Trophoblast cell (in vitro differentiated cells and primary cell): ENCODE results near the gene CEP131.

Experiments used
- DNase-seq, 2 donors: peaks; one replicate each; pipeline ENCODE4 v3.0.0-alpha.2; 2016
- H2AFZ ChIP-seq: 2 replicates; pipeline ENCODE4 v1.6.1; 2013; ENCODE audit warnings: low read length, moderate library complexity, mild to moderate bottlenecking; ENCODE audit not compliant: insufficient read depth, poor library complexity
- H2AK5ac ChIP-seq: 2 replicates; pipeline ENCODE4 v1.6.1; 2013; ENCODE audit warnings: mild to moderate bottlenecking, low read length
- H2BK120ac ChIP-seq: 2 replicates; pipeline ENCODE4 v1.6.1; 2013; ENCODE audit warnings: low read length, mild to moderate bottlenecking, moderate library complexity; ENCODE audit not compliant: insufficient read depth, poor library complexity
- H2BK12ac ChIP-seq: 2 replicates; pipeline ENCODE4 v1.6.1; 2013; ENCODE audit warnings: mild to moderate bottlenecking, low read length, moderate library complexity
- H2BK5ac ChIP-seq: 2 replicates; pipeline ENCODE4 v1.6.1; 2013; ENCODE audit warnings: low read length, low read depth, moderate library complexity, mild to moderate bottlenecking; ENCODE audit not compliant: poor library complexity
- H3K14ac ChIP-seq: 2 replicates; pipeline ENCODE4 v1.6.1; 2013; ENCODE audit warnings: mild to moderate bottlenecking, low read length
- H3K18ac ChIP-seq: 2 replicates; pipeline ENCODE4 v1.6.1; 2013; ENCODE audit warnings: mild to moderate bottlenecking, low read length
- H3K23ac ChIP-seq: 2 replicates; pipeline ENCODE4 v1.6.1; 2013; ENCODE audit warnings: low read length
- H3K27ac ChIP-seq: 2 replicates; pipeline ENCODE4 v1.5.1; 2013; ENCODE audit warnings: low read depth, mild to moderate bottlenecking, inconsistent platforms, low read length, moderate library complexity
- H3K27me3 ChIP-seq: 2 replicates; pipeline ENCODE4 v1.6.1; 2013; ENCODE audit warnings: inconsistent platforms, mild to moderate bottlenecking, low read length, moderate library complexity; ENCODE audit not compliant: insufficient read depth
- H3K36me3 ChIP-seq, 2 experiments: 1 replicate in 1 of 2; 2 replicates in 1 of 2; pipeline ENCODE4 v1.6.1; 2013; ENCODE audit warnings: low read length in 2 of 2, mild to moderate bottlenecking in 2 of 2, moderate library complexity in 1 of 2; ENCODE audit not compliant: insufficient read depth in 2 of 2, control insufficient read depth in 1 of 2
- H3K4ac ChIP-seq: 2 replicates; pipeline ENCODE4 v1.6.1; 2013; ENCODE audit warnings: low read depth, mild to moderate bottlenecking, low read length, moderate library complexity
- H3K4me1 ChIP-seq, 2 experiments: 1 replicate in 1 of 2; 2 replicates in 1 of 2; pipeline ENCODE4 v1.6.1; 2013; ENCODE audit warnings: low read length in 2 of 2, mild to moderate bottlenecking in 2 of 2, moderate library complexity in 1 of 2; ENCODE audit not compliant: insufficient read depth in 2 of 2, control insufficient read depth in 1 of 2
- H3K4me2 ChIP-seq: 2 replicates; pipeline ENCODE4 v1.6.1; 2013; ENCODE audit warnings: inconsistent platforms, mild to moderate bottlenecking, low read length, moderate library complexity
- H3K4me3 ChIP-seq: 2 replicates; pipeline ENCODE4 v1.5.1; 2013; ENCODE audit warnings: mild to moderate bottlenecking, low read depth, low read length, inconsistent platforms
- H3K79me1 ChIP-seq: one replicate; pipeline ENCODE4 v1.6.1; 2013; ENCODE audit warnings: low read length
- H3K79me2 ChIP-seq: 2 replicates; pipeline ENCODE4 v1.6.1; 2013; ENCODE audit warnings: low read length, mild to moderate bottlenecking; ENCODE audit not compliant: control insufficient read depth, insufficient read depth, poor library complexity
- H3K9ac ChIP-seq: 2 replicates; pipeline ENCODE4 v1.6.1; 2013; ENCODE audit warnings: mild to moderate bottlenecking, low read length
- H3K9me3 ChIP-seq: 2 replicates; pipeline ENCODE4 v1.6.1; 2013; ENCODE audit warnings: low read depth, mild to moderate bottlenecking, control low read depth, inconsistent platforms, low read length; ENCODE audit not compliant: insufficient read depth
- H4K12ac ChIP-seq: 2 replicates; pipeline ENCODE4 v1.6.1; 2013; ENCODE audit warnings: low read depth, mild to moderate bottlenecking, low read length, moderate library complexity
- H4K8ac ChIP-seq: 2 replicates; pipeline ENCODE4 v1.6.1; 2013; ENCODE audit warnings: low read depth, mild to moderate bottlenecking, low read length, moderate library complexity
- H4K91ac ChIP-seq: one replicate; pipeline ENCODE4 v1.6.1; 2013; ENCODE audit warnings: low read depth, mild to moderate bottlenecking, low read length, moderate library complexity
- WGBS: extraction: QIAGEN DNeasy Blood & Tissue Kit; methylation state at CpG from one replicate; pipeline ENCODE4 v1.1.7; 2013; ENCODE audit warnings: missing lambda C conversion rate; ENCODE audit not compliant: insufficient read length, insufficient coverage; ENCODE audit errors: extremely low coverage; 5-methylcytosine and 5-hydroxymethylcytosine counted together

CEP131 gene

DNA sequence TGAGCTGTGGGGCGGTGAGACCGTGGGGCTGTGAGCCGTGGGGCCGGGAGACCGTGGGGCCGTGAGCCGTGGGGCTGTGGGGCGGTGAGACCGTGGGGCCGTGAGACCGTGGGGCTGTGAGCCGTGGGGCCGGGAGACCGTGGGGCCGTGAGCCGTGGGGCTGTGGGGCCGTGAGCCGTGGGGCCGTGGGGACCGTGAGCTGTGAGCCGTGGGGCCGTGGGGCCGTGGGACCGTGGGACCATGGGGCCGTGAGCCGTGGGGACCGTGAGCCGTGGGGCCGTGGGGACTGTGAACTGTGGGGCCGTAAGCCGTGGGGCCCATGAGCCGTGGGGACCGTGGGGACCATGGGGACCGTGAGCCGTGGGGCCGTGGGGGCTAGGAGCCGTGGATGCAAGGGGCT is 82.1 kb downstream of the CEP131 start:
- no CpG with 5 or more reads among the region's 37 CpGs for WGBS
- Histone ChIP-seq H4K91ac (no peak overlapping the region), H3K4me1 (no peaks in the 10 kb centered on the region), H2BK120ac (no peak overlapping the region), H3K27ac (no peak overlapping the region), H3K79me1 (no peaks in the 10 kb centered on the region), H2AK5ac (no peak overlapping the region), H3K4ac (no peak overlapping the region), H3K27me3 (no peaks in the 10 kb centered on the region), H3K4me3 (no peak overlapping the region), H3K23ac (no peak overlapping the region), H4K8ac (no peak overlapping the region), H2BK5ac (no peak overlapping the region), H3K9ac (no peak overlapping the region), H3K79me2 (no peaks in the 10 kb centered on the region), H2BK12ac (no peak overlapping the region), H3K9me3 (peaks cover 19% of the 10 kb centered on the region), H2AFZ (no peak overlapping the region), H3K14ac (no peak overlapping the region), H3K4me2 (no peak overlapping the region), H3K36me3 (no peaks in the 10 kb centered on the region), H3K18ac (no peak overlapping the region), H4K12ac (no peak overlapping the region)
- no peak for DNase-seq

DNA sequence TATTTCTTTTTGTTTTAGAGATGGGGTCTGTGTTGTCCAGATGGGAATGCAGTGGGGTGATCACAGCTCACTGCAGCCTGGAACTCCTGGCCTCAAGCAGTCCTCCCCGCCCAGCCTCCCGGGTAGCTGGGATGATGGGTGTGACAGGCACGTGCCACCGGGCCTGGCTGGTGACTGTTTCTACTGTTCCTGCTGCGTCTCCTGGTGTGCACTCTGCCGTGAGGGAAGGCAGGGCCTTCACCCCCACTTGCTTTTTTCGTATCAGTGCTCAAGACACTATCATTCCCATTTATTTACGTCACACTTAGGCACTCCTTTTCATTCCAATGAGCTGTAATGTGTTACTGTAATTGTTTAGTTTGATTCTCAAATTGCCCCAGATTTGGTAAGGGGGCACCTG is 82.7 kb downstream of the CEP131 start:
- no peak for DNase-seq
- H2BK5ac ChIP-seq = no peak overlapping the region
- H3K36me3 ChIP-seq = no peaks in the 10 kb centered on the region
- no peak overlapping the region for H3K4ac ChIP-seq
- H2BK120ac ChIP-seq = no peak overlapping the region
- no peak overlapping the region for H3K23ac ChIP-seq
- no peak overlapping the region for H4K8ac ChIP-seq
- H4K91ac ChIP-seq = no peak overlapping the region
- no peaks in the 10 kb centered on the region for H3K79me2 ChIP-seq
- no peak overlapping the region for H2BK12ac ChIP-seq
- no peak overlapping the region for H2AFZ ChIP-seq
- no peak overlapping the region for H3K14ac ChIP-seq
- H3K18ac ChIP-seq = no peak overlapping the region
- H3K4me3 ChIP-seq = no peak overlapping the region
- H3K4me2 ChIP-seq = no peak overlapping the region
- no peaks in the 10 kb centered on the region for H3K4me1 ChIP-seq
- no peaks in the 10 kb centered on the region for H3K27me3 ChIP-seq
- H3K79me1 ChIP-seq = no peaks in the 10 kb centered on the region
- H3K9ac ChIP-seq = no peak overlapping the region
- peaks cover 19% of the 10 kb centered on the region for H3K9me3 ChIP-seq
- no peak overlapping the region for H3K27ac ChIP-seq
- H4K12ac ChIP-seq = no peak overlapping the region
- no CpG with 5 or more reads among the region's 8 CpGs for WGBS
- no peak overlapping the region for H2AK5ac ChIP-seq
